ENCODE data around the gene PABPN1L.

Gene PABPN1L, protein sequence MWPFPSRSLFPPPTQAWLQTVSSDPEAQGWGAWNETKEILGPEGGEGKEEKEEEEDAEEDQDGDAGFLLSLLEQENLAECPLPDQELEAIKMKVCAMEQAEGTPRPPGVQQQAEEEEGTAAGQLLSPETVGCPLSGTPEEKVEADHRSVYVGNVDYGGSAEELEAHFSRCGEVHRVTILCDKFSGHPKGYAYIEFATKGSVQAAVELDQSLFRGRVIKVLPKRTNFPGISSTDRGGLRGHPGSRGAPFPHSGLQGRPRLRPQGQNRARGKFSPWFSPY

DNA sequence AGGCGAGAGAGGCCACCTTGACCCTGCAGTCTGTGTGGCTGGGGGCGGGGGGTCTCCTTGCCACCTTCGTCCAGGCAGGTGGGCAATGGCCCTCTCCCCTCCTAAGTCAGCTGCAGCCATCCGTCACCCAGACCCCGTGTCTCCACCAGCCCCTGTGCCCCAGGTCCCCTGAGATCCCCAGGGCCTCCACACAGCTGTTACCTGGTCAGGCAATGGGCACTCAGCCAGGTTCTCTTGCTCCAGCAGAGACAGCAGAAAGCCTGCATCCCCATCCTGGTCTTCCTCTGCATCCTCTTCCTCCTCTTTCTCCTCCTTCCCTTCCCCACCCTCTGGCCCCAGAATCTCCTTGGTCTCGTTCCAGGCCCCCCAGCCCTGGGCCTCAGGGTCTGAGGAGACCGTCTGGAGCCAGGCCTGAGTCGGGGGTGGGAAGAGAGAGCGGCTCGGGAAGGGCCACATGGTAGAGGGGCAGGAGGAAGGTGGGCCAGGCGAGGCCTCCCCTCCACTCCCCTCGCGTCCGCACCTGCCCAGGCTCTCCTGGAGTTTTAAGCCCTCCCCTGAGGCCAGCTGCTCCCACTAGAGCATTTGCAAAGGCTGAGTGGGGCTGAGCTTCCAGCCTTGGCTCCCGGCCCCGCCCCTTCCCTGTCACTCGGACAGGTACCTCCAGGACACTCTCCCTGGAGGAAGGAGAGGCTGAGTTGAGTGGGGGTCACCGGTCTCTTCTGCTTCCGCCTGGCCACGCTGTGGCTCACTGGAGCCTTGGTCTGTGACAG lies at the start of gene PABPN1L:
Gene PABPN1L, minus strand, starts transcription at position 510 of the 770 bp plus-strand sequence. Its CDS starts 54 bp downstream, at position 456.
- no peak for DNase-seq

DNA sequence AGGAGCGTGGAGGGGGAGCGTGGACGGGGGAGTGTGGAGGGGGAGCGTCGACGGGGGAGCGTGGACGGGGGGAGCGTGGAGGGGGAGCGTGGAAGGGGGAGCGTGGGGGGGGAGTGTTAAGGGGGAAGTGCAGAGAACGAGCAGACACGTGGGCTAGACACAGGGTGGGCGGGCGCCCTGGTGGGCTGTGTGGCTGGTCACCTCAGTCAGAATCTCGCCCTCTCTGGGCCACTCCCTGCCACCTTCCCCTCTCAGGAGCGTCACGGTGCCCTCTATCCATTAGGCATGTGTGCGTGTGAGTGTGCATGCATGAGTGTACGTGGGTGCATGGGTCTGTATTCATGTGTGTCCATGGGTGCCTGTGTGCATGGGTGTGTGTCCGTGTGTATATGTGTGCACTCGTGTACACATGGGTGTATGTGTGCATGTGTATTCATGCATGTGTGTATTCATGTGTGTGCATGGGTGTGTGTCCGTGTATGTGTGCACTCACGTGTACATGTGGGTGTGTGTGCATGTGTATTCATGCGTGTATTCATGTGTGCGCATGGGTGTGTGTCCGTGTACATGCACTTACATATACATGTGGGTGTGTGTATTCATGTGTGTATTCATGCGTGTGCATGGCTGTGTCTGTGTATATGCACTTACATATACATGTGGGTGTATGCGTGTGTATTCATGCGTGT lies 49.3 kb upstream of the PABPN1L start:
- no peak for DNase-seq

DNA sequence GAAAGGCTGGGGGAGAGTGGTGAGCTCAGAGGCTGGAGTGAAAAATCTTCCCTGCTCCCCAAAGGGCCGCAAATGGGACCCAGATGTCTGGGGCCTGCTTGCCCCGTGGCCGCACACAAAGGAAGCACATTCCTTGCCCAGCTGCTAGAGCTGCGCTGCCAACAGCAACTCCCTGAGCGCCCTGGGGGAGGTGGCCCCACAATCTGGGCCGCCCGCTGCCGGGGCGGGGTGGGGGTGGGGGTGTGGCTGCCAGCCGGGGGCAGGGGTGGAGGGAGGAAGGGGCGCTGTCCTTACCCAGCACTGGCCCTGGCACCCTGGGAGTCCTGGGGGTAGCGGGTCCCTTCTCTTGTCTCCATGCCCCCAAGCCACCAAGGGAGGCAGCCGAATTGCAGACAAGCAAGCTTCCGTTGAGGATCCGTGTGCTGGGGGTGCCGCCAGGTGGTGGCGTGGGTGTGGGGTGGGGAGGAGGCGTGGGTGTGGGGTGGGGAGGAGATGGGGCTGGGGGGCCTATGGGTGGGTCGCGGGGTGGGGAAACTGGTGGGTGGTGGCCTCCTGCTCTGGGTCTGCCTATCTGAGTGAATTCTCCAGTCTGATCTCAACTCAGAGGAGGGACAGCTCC lies 48.4 kb upstream of the PABPN1L start:
- no peak for DNase-seq

DNA sequence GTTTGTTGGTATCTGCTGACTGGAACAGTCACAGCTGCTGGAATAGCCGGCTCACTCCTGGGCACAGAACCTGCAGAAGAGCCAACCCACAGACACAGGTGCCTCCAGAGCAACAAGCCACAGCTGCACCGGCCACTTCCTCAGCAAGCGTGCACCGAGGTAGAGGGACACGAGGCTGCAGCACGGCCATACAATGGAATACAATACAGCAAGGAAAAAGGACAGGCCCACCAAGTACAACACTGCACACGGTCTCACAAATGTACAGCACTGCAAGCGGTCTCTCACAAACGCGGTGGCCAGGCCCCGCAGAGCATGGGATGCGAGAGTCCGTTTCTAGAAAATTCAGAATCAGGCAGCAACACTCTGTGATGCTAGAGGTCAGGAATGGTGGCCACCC lies 47.4 kb upstream of the PABPN1L start:
- DNase-seq, result no peak

DNA sequence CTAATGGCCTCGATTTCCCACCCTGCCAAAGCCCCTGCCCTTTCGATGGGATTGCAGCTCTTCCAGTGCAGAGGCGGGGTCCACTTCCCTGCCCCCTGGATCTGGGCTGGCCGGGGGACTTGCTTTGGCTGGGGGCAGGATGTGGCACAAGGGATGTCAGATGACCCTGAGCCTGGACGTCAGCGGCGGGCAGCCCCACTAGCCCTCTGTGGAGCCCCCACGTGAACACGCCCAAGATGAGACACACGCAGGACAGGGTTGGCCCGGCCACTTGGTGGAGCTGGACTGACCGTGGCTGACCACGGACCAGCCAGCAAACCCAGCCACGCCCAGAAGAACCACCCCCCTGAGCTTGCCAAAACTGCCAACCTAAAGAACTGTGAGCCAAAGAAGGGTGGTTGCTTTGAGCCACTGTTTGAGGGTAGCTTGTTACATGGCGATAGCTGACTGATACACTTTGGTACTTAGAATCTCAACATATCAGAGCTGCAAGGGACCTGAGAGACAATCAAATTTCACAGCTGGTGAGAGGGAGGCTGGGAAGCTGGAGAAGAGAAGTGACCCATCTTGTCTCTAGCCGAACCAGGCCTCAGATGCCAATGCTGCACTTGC lies 46.6 kb upstream of the PABPN1L start:
- no peak for DNase-seq

DNA sequence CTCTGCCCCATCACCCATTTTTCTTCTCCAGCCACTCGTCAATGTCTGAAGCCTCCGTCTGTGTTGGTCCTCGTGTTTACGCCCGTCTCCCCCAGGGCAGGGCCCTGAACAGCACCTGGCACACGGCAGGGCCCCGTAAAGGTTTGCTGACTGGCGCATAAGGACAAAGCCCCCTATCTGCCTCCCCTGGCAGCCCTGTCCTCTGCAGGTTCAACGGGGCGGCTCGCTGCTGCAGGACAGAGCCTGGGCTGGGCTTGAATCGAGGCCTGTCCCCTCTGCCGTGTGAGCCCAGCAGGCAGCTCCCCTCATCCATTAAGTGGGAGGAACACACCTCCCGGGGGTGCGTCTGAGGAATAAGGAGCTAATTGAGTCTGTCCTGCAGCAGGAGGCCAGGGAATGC lies 46.1 kb upstream of the PABPN1L start:
- no peak for DNase-seq

DNA sequence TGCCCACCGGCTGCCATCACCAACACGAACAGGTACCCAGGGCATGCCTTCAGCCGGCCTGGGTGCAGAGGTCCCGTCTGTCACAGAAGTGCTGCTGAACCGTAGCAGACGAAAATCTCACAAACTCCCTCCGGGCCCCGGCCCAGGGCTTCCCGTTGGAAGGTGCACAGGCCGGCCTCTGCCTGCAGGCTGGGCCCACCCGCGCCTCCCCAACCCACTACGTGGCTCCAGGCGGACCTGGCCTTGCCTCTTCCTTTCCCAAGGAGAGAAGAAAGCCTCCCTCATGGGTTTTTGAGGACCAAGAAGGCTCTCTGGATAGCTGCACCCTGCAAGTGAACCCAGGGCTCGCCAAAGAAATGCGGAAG lies 45.5 kb upstream of the PABPN1L start:
- no peak for DNase-seq

DNA sequence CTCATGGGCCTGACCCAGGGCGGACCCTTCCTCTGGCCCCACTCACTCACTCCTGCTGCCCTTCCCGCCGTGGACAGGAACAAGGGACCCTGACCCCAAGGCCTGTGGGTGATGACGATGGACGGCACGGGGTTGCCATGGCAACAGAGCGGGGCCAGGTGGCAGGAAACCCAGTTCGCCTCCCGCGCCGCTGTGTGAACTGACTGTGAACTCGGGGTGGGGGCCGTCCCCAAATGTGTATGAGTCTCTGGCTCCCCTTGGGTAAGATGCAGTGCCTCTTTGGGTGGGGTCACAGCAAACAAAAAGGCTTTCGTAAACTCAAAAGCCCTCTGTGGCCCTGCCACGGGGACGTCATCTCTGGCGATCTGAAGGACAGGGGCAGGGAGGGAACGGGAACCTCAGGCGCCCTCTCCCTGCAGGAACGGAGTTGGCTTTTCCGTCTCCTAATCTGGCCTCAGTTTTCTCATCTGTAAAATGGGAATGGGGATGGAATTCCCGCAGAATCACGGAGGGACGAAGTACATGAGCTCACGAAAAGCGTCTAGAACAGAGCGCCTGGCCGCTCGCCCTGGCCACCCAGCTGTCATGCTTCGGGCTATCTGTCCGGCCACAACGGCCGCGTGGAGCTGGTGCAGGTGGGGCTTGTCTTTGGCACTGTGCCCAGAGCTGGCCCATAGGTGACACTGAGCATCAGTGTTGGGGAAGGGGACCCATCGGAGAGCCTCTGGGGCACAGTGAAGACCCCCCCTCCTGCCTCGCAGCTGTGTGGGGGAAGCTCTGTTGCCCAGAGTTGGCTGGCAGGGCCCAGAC lies 44.9 kb upstream of the PABPN1L start:
- DNase-seq, result no peak

DNA sequence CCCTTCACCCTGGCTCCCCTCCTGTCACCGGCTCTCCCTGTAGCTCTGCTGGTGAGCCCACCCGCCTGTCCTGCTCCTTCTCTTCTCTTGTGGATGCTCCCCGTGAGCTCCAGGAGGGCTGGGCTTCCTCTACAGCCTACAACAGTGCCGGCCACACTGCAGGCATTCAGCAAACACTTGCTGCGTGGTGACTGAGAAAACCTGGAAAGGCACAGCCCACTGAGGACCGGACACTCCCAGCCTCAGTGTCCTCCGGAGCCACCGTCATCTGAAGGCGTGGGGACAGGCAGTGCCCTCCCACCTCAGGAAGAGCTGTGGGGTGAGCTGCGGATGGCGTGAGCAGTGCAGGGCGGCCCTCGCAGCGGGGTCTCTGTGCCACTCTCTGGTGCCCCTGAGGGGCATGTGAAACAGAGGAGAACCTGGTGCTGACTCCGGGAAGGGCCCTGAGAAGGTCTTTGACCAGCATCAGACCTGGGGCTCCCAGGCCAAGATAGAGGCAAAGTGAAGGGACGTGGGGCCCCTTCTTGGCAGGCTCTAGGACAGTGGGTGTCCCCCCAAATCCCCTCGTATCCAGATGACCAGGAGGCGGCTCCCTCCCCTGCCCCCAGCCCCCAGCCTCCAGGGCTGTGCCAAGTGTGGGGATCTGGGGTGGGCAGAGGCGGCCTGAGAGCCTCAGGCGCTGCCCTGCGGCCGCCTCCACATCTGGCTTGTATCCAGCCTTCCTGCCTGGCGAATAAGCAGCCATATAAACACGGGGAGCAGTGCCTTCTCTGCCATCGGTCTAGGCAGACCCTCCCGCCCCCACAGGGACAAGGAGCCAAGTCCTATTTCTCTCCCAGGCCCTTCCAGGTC lies 44.0 kb upstream of the PABPN1L start:
- no peak for DNase-seq

DNA sequence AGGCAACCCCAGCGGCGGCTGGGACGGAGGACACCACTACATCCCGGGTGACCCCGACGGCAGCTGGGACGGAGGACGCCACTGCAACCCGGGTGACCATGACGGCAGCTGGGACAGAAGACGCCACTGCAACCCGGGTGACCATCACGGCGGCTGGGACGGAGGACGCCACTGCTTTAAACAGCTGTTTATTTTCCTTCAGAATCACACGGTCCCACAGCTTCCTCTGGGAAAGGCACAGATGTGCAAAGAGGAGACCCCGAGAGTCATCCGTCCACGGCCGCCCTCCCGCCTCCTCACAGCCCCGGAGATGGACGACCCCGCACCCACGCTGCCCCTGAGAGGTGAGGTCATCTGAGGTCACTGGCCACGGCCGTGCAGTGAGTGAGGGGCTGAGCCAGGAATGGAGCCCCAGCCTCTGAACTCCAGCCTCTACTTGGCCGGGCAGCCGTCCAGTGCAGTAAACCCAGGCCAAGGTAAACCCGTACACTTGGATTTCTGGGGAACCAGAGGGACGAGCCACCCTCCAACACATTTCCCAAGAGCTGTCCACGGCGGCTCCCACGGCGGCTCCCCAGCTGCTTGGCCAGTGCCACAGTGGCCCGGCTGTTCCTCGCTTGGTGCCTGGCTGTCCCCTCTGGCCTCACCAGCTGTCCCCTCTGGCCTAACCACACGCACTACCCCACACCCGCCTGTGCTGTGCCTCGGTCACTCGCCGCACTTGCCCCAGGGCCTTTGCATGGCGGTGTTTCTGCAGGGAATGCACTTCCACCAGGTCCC lies 43.2 kb upstream of the PABPN1L start:
- DNase-seq, result no peak

DNA sequence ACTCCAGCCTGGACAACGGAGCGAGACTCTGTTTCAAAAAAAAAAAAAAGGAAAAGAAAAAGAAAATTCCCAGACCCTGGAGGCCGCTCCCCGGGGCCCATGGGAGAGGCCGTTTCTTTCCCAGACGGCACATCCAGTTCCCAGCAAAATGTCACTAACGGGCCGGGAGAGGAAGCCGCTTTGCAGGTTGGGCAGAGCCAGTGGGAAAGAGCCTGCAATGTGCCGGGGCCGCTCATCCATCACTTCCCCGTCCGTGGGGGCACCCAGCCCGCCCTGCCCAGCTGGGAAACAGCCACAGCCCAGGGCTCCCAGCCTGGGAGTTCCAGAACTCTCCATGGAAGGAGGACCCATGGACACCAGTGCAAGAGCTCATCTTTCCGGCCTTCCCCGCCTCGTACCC lies 41.8 kb upstream of the PABPN1L start:
- no peak for DNase-seq

DNA sequence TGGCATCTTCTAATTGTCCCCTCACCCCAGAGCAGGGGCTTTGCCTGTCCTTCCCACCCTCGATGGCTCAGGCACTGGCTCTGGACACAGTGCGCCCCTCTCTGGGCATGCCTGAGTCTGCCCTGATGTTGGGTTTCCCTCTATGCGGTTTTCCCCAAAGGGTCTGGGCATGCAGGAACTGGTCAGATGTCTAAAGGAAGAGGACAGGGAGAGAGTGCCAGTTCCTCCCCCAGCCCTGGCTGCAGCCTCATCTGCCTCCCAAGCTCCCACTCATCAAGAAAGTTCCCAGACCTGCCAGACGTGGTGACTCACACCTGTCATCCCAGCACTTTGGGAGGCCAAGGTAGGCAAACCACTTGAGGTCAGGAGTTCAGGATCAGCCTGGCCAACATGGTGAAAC lies 41.3 kb upstream of the PABPN1L start:
- DNase-seq, result no peak

DNA sequence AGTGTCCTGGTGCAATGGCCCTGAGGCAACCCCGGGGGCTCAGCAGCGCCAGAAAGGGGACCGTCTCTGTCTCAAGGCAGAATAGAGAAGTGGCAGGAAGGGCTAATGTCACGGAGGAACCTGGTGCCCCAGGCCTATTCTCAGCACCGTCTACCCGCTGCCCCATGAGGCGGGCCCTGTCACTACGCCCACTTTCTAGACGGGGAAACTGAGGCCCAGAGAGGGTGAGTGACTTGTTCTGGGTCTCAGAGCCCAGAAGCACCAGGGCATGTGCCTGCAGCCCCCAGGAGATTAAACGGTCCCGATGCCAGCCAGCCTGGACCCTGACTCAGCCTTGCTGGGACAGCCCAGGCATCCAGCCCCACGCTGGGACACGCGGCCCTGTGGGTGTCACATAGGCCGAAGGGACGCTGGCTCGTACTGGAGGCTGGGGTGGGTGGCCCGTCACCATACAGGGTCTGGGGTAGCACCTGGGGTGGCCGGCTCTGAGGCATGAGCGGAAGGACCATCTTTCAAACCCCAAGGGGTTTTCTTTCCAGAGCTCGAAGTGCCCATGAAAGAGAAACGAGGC lies 40.2 kb upstream of the PABPN1L start:
- no peak for DNase-seq

DNA sequence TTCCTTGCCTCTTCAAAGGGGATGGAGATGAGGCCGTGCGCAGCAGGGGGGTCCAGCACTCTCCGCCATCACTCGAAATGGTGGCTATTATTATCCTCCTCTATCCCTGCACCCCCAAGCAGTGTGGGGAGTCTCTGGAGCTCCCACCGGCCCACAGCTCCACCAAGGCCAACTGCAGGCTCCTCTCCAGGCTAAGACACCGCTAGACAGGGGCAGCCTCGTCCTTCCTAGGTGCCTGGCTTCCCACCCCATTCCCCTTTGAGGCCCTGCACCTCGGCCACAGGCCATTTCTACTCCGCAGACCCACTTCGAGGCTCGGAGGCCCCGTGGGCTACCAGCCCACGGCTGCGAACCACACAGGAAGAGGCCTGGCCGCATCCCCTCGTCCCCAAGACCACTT lies 39.6 kb upstream of the PABPN1L start:
- DNase-seq, result no peak

DNA sequence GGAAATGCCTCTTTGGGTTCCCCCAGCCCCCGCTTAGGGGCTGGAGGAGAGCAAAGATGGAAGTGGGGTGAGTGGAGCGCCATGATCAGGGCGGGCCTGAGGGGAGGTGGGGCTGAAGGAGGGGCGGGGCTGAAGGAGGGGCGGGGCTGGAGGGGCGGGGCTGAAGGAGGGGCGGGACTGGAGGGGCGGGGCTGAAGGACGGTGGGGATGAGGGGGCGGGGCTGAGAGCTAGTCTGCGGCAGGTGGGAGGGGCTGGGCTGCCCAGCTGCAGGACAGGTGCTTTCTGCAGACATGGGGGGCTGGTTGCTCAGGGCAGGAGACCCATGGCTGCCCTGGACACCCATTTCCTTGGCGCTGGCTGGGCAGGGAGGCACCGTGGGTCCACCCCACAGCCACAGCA lies 39.1 kb upstream of the PABPN1L start:
- no peak for DNase-seq

DNA sequence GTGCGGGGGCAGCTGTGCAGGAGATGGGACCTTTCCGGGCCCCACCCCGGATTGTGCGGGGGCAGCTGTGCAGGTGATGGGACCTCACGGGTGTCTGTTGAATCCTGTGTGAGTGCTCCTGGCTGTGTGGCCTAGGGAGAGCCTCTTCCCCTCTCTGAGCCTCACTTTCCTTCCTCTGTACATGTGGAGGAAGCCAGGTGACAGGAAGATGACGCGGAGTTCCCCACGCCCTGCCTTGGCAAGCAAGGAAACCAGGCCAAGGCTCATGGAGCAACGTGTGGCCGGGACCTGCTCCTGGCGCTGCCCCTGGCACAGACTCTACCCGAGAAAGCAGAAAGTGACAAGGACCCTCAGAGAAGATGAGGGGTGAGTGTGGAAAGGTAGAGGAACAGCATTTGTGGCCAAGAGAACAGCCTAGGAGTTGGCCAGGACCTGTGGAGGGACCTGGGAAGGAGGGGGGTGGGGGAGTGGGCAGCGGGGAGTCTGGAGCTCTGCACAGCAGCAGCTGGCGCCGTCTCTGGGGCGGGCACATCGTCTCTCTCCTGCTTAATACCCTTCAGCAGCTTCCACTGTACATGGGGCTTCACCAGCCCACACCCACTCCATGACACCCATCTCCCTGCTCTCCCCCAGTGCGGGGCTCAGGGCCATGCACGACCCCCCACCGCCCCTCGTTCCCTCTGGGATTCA lies 38.4 kb upstream of the PABPN1L start:
- no peak for DNase-seq

DNA sequence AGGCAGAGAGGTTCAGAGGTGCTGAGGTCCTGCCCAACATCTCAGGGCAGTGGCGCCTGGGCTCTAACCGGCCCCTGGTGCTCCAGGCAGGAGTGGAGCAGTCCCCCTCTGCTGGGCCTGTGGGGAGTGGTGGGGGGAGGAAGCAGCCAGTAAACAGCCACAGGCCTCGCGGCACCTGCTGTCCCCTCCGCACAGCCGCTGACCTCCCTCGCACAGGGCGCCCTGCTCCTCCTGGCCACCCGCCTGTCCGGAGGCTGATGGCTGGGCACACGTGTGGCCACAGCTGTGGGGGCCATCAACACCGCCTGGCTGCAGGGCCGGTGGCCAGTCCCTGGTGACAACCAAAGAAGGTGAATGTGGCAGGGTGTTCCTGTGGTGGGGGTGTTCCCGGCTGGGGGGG lies 36.8 kb upstream of the PABPN1L start:
- no peak for DNase-seq

DNA sequence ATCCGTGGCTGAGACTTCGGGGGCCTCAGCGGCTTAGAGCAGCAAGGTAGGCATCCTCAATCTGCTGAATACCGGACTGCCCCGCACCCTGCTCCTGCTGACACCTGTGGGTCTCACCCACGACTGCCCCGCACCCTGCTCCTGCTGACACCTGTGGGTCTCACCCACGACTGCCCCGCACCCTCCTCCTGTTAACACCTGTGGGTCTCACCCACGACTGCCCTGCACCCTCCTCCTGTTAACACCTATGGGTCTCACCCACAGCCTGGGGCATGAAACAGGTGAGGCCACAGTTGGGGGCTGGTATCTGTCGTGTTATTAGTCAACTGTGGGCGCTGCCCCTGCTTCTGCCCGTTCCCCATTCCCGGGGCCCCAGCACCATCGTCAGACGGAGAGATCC lies 36.3 kb upstream of the PABPN1L start:
- no peak for DNase-seq

DNA sequence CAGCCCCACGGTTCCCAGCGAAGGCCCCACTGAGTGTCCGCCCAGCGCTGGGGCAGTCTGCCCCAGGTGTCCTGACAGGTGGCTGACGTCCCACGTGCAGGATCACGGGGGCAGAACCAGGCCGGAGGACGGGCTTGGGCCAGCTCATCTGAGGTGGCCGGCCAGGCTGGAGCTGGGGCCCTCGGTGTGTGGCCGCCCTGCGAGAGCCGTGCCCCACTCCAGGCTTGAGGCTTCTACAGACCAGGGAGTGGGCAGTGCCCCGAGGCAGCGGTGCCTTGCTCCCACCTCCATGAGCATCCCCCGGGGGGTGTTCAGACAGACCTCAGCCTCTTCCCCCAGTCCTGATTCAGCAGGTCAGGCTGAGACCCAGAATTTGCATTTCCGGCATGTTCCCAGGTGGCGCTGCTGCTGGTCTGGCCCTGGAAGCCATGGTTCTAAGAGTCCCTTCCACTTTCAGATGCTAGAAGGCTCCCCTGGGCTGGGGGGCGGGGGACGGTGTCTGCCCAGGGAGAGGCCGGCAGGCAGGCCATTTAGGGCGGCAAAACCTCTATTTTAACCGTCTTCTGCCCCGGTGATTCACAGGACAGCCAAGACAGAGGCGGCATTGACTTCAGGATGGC lies 35.4 kb upstream of the PABPN1L start:
- DNase-seq, result no peak

All from activated CD4-positive, alpha-beta T cell treated with anti-CD3 and anti-CD28 coated beads, Interleukin-10, Interleukin-2, amounts not matched to agents 100 ng/mL and 50 ng/mL, durations not matched to agents 16 hours and 8 hours (primary cell).